HCT116 (cell line): ENCODE results near the gene NDUFS7. TPM values are rescaled to one million over a fixed set of nuclear protein-coding genes. Genes with fewer than 3 reads are reported as not detected.

ENCODE experiments used
- ATAC-seq: fragments of 200-7000 bp; cut with Tn5 transposase; 2 replicates; pipeline ENCODE4 v1.9.1; 2020; ENCODE audit warnings: mild to moderate bottlenecking, moderate library complexity
- BruUV-seq: library from RNA; stranded (reverse); fragments of 400-500 nt; replicated peaks from 2 replicates; lab custom pipeline; 2021; lab: Mats Ljungman, UMichigan
- CTCF ChIA-PET: fragments of 300-600 bp; sonication (Branson Sonifier 250); formaldehyde crosslinking; loops from one replicate; lab custom pipeline; 2021; ENCODE audit warnings: antibody characterized with exemption; lab: Charles Lee
- POLR2A ChIA-PET: fragments of 300-600, 350-600 bp; sonication (Branson Sonifier 250); formaldehyde crosslinking; loops from one replicate; lab custom pipeline; 2021; ENCODE audit warnings: antibody characterized with exemption; lab: Charles Lee
- RAD21 ChIA-PET, 2 experiments: fragments of 300-600 bp; sonication (Branson Sonifier 250); formaldehyde crosslinking; loops; one replicate each; lab custom pipeline; 2023; ENCODE audit warnings: low total read pairs in 2 of 2; ENCODE audit not compliant: uncharacterized antibody in 2 of 2, unreplicated experiment in 2 of 2, low non-redundant PET in 1 of 2; lab: Charles Lee
- DNase-seq: peaks from one replicate; pipeline ENCODE4 v3.0.0-alpha.2; 2010; ENCODE audit warnings: low read depth, low spot score
- H2AFZ ChIP-seq: fragments of 200-600 bp; shearing (Covaris generic), sonication (generic); 2 replicates; pipeline ENCODE4 v1.6.1; 2017; ENCODE audit warnings: low read depth, mixed run types, mixed read lengths, antibody characterized with exemption, low read length; ENCODE audit not compliant: poor library complexity, severe bottlenecking
- H3K27ac ChIP-seq: 2 replicates; pipeline ENCODE4 v1.5.1; 2012; ENCODE audit warnings: low read depth, low read length
- H3K27me3 ChIP-seq: fragments of 200-600 bp; sonication (generic); 2 replicates; pipeline ENCODE4 v1.6.1; 2016; ENCODE audit warnings: mixed run types, low read length, mixed read lengths; ENCODE audit not compliant: insufficient read depth
- H3K36me3 ChIP-seq, 2 experiments: fragments of 200-500 bp in 1 of 2; fragments of 200-600 bp in 1 of 2; sonication (Bioruptor generic) in 1 of 2; sonication (generic) in 1 of 2; 2 replicates each; pipeline versions ENCODE4 v1.5.1 to v1.6.1; 2014 to 2016; ENCODE audit warnings: low read length in 2 of 2, inconsistent platforms in 1 of 2, mixed read lengths in 1 of 2, mixed run types in 1 of 2; ENCODE audit not compliant: insufficient read depth in 2 of 2, control insufficient read depth in 1 of 2
- H3K4me1 ChIP-seq, 2 experiments: fragments of 200-600 bp in 1 of 2; sonication (generic) in 1 of 2; 2 replicates each; pipeline versions ENCODE4 v1.5.1 to v1.6.1; 2012 to 2017; ENCODE audit warnings: low read length in 2 of 2, inconsistent platforms in 1 of 2, mild to moderate bottlenecking in 1 of 2, mixed read lengths in 1 of 2, mixed run types in 1 of 2, moderate library complexity in 1 of 2; ENCODE audit not compliant: insufficient read depth in 2 of 2, control insufficient read depth in 1 of 2
- H3K4me2 ChIP-seq: fragments of 200-600 bp; sonication (generic); 2 replicates; pipeline ENCODE4 v1.6.1; 2017; ENCODE audit warnings: mixed run types, low read length, mixed read lengths
- H3K4me3 ChIP-seq, 2 experiments: fragments of 200-600 bp in 1 of 2; sonication (generic) in 1 of 2; replicated peaks in 1 of 2; 2 replicates each; pipeline ENCODE4 v1.5.1; 2011 to 2016; ENCODE audit warnings: low read length in 2 of 2, control low read depth in 1 of 2, low read depth in 1 of 2, mild to moderate bottlenecking in 1 of 2, mixed read lengths in 1 of 2, mixed run types in 1 of 2
- H3K79me2 ChIP-seq: fragments of 200-600 bp; sonication (generic); 2 replicates; pipeline ENCODE4 v1.6.1; 2017; ENCODE audit warnings: mild to moderate bottlenecking, mixed run types, low read length, moderate library complexity, mixed read lengths; ENCODE audit not compliant: insufficient read depth
- H3K9ac ChIP-seq: fragments of 200-600 bp; sonication (generic); 2 replicates; pipeline ENCODE4 v1.6.1; 2016; ENCODE audit warnings: low read length, mixed read lengths
- H3K9me2 ChIP-seq: fragments of 200-600 bp; sonication (generic), shearing (Covaris generic); 2 replicates; pipeline ENCODE4 v1.6.1; 2017; ENCODE audit warnings: mixed run types, mild to moderate bottlenecking, moderate library complexity; ENCODE audit not compliant: insufficient read depth
- H3K9me3 ChIP-seq, 2 experiments: fragments of 200-500 bp in 1 of 2; fragments of 200-600 bp in 1 of 2; sonication (Bioruptor generic) in 1 of 2; sonication (generic) in 1 of 2; 2 replicates each; pipeline ENCODE4 v1.6.1; 2014 to 2017; ENCODE audit warnings: low read length in 2 of 2, mixed read lengths in 2 of 2, inconsistent platforms in 1 of 2, low read depth in 1 of 2, mild to moderate bottlenecking in 1 of 2, mixed run types in 1 of 2, moderate library complexity in 1 of 2; ENCODE audit not compliant: control insufficient read depth in 1 of 2, insufficient read depth in 1 of 2
- H4K20me1 ChIP-seq: fragments of 200-600 bp; sonication (generic), shearing (Covaris generic); 2 replicates; pipeline ENCODE4 v1.6.1; 2017; ENCODE audit warnings: mixed run types, mild to moderate bottlenecking, moderate library complexity; ENCODE audit not compliant: insufficient read depth
- CBX3 ChIP-seq: IDR thresholded peaks from 2 replicates; pipeline ENCODE4 v1.6.1; 2012; ENCODE audit warnings: low read depth
- EGR1 ChIP-seq: IDR thresholded peaks from 2 replicates; pipeline ENCODE4 v1.6.1; 2012; ENCODE audit warnings: low read depth
- ELF1 ChIP-seq: IDR thresholded peaks from 2 replicates; pipeline ENCODE4 v1.6.1; 2012; ENCODE audit warnings: low read depth, borderline replicate concordance
- EZH2 ChIP-seq: fragments of 200-600 bp; sonication (generic); IDR thresholded peaks from 2 replicates; pipeline ENCODE4 v1.6.1; 2017; ENCODE audit warnings: antibody characterized with exemption, mixed run types
- EZH2phosphoT487 ChIP-seq: fragments of 200-600 bp; IDR thresholded peaks from 2 replicates; pipeline ENCODE4 v1.6.1; 2018; ENCODE audit warnings: antibody characterized with exemption, borderline replicate concordance
- FOSL1 ChIP-seq: IDR thresholded peaks from 2 replicates; pipeline ENCODE4 v1.6.1; 2012; ENCODE audit warnings: low read depth
- JUND ChIP-seq: IDR thresholded peaks from 2 replicates; pipeline ENCODE4 v1.6.1; 2012
- POLR2AphosphoS5 ChIP-seq: IDR thresholded peaks from 2 replicates; pipeline ENCODE4 v1.6.1; 2011; ENCODE audit warnings: mild to moderate bottlenecking, low read depth, low read length, moderate library complexity
- RAD21 ChIP-seq: IDR thresholded peaks from 2 replicates; pipeline ENCODE4 v1.6.1; 2012; ENCODE audit warnings: low read depth, mild to moderate bottlenecking
- SIN3A ChIP-seq: IDR thresholded peaks from 2 replicates; pipeline ENCODE4 v1.6.1; 2012; ENCODE audit warnings: low read depth
- SP1 ChIP-seq: IDR thresholded peaks from 2 replicates; pipeline ENCODE4 v1.6.1; 2012; ENCODE audit warnings: low read depth
- YY1 ChIP-seq: IDR thresholded peaks from 2 replicates; pipeline ENCODE4 v1.6.1; 2011; ENCODE audit warnings: low read length, low read depth, moderate library complexity, mild to moderate bottlenecking; ENCODE audit not compliant: insufficient replicate concordance; ENCODE audit errors: extremely low read depth
- ZFX ChIP-seq: fragments of 450-650 bp; IDR thresholded peaks from 2 replicates; pipeline ENCODE4 v1.6.1; 2017
- intact Hi-C: fragments of 100-400 bp; cut with micrococcal nuclease; formaldehyde crosslinking; loops from 2 replicates; pipeline ENCODE4 v1.10.0; 2022
- total RNA-seq: library from RNA; stranded (reverse); gene quantifications from one replicate; pipeline ENCODE4 v1.2.1, GENCODE V29; 2021; ENCODE audit not compliant: unreplicated experiment
- TF ChIP-seq, protein P1 (sequence below): IDR thresholded peaks from 2 replicates; pipeline ENCODE4 v1.6.1; 2011; ENCODE audit warnings: mild to moderate bottlenecking, low read length, moderate library complexity; ENCODE audit not compliant: insufficient replicate concordance; ENCODE audit errors: extremely low read depth

Gene NDUFS7
- total RNA-seq, 1 experiment from 2014 or later, result 114 TPM

DNA sequence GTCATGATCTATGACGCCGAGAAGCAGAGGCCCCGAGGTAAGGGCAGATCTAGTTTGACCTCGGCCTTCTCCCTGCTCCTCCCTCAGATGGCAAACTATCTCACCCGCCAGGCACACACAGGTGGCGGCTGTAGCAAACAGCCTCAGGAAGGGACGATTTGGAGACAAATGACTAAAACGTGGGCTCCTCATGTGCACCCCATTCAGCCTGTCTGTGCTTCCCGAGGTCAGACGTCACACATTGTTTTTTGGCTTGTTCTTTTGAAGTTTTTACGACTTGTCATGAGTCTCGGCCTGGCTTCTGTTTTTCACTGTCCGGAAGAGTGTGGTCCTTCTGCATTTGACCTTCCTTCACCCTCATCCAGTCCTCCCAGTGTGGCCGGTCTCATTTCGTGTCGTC is 38.7 kb downstream of the NDUFS7 start:
- H3K27me3 ChIP-seq, result no peaks in the 10 kb centered on the region
- ATAC-seq (no peak), DNase-seq (no peak)
- no peak overlapping the region for H3K9ac ChIP-seq
- no peaks in the 10 kb centered on the region for H3K4me1 ChIP-seq
- ChIA-PET POLR2A (no interaction called here), CTCF (no interaction called here), RAD21 (no interaction called here)
- H3K4me3 ChIP-seq, result no peak overlapping the region
- H3K27ac ChIP-seq, result no peak overlapping the region; the same call in 1 of the 2 replicates
- no peaks in the 10 kb centered on the region; the same call in 1 of the 2 replicates for H4K20me1 ChIP-seq
- no peak overlapping the region for H2AFZ ChIP-seq
- BruUV-seq, result no TSS peak
- H3K4me2 ChIP-seq, result no peak overlapping the region
- peaks cover 95% of the 10 kb centered on the region for H3K79me2 ChIP-seq
- H3K36me3 ChIP-seq, result peaks cover 52 to 76% of the 10 kb centered on the region in 2 experiments
- TF ChIP-seq, protein P1, sequence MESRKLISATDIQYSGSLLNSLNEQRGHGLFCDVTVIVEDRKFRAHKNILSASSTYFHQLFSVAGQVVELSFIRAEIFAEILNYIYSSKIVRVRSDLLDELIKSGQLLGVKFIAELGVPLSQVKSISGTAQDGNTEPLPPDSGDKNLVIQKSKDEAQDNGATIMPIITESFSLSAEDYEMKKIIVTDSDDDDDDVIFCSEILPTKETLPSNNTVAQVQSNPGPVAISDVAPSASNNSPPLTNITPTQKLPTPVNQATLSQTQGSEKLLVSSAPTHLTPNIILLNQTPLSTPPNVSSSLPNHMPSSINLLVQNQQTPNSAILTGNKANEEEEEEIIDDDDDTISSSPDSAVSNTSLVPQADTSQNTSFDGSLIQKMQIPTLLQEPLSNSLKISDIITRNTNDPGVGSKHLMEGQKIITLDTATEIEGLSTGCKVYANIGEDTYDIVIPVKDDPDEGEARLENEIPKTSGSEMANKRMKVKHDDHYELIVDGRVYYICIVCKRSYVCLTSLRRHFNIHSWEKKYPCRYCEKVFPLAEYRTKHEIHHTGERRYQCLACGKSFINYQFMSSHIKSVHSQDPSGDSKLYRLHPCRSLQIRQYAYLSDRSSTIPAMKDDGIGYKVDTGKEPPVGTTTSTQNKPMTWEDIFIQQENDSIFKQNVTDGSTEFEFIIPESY, result no peak
- TF ChIP-seq ELF1, result no peak
- H3K9me3 ChIP-seq, result no peaks in the 10 kb centered on the region
- H3K9me2 ChIP-seq, result no peaks in the 10 kb centered on the region
- intact Hi-C loops, result no loop called here

DNA sequence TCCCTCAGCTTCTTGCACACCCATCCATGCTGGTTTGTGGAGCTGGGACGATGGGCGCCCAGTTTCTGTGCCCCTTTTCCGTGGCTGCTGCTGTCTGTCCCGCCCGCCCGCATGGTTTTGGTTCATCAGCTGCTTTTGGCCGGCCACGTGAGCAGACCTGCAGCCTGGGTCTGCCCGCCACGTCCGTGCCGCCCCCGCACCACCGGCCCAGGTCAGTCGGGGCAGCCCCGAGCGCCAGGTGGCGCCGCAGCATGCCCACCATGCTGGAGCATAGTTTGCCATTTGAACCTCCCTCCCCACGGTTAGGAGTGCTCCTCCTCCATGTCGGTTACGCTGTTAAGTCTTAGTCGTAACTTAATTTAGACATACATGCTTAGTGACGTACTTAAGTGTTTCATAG is 39.2 kb downstream of the NDUFS7 start:
- H3K36me3 ChIP-seq, result peaks cover 52 to 75% of the 10 kb centered on the region in 2 experiments
- no peaks in the 10 kb centered on the region for H3K27me3 ChIP-seq
- H3K4me3 ChIP-seq, result no peak overlapping the region
- intact Hi-C loops, result no loop called here
- no peak overlapping the region for H2AFZ ChIP-seq
- BruUV-seq, result no TSS peak
- CTCF ChIA-PET, result no interaction called here
- no peak overlapping the region for H3K27ac ChIP-seq
- no peaks in the 10 kb centered on the region for H3K9me2 ChIP-seq
- no peaks in the 10 kb centered on the region for H4K20me1 ChIP-seq
- H3K4me2 ChIP-seq, result no peak overlapping the region
- RAD21 ChIA-PET, result no interaction called here
- no peaks in the 10 kb centered on the region for H3K9me3 ChIP-seq
- POLR2A ChIA-PET, result no interaction called here
- H3K9ac ChIP-seq, result no peak overlapping the region
- TF ChIP-seq ZFX (no peak), FOSL1 (no peak), CBX3 (no peak), YY1 (no peak), EGR1 (no peak), ELF1 (no peak), EZH2 (no peak), SIN3A (no peak), POLR2AphosphoS5 (no peak), JUND (no peak), EZH2phosphoT487 (no peak), SP1 (no peak), RAD21 (no peak)
- TF ChIP-seq, protein P1, result no peak
- DNase-seq, result no peak
- H3K79me2 ChIP-seq, result peaks cover 95% of the 10 kb centered on the region
- no peaks in the 10 kb centered on the region for H3K4me1 ChIP-seq
- no peak for ATAC-seq
